WTC11 (cell line): ENCODE results near the gene TMC7.
"Not testable (repeated sequence)": the region's sequence is repeated elsewhere in the genome, so short reads cannot be mapped to it uniquely, and the experiment has no call there.

Experiments
- CREM ChIP-seq: sonication (generic); formaldehyde crosslinking; IDR thresholded peaks from 2 replicates; pipeline ENCODE4 v1.8.1; 2022; ENCODE audit warnings: mild to moderate bottlenecking, missing genetic modification reagents, moderate library complexity
- CTCF ChIP-seq: fragments of 200-600 bp; IDR thresholded peaks from 2 replicates; pipeline ENCODE4 v1.8.0; 2022; ENCODE audit warnings: antibody characterized with exemption
- EMX1 ChIP-seq: fragments of 250-450 bp; sonication (Bioruptor Pico); IDR thresholded peaks from 2 replicates; pipeline ENCODE4 v1.8.0; 2021; ENCODE audit warnings: mild to moderate bottlenecking
- ETV6 ChIP-seq: sonication (generic); formaldehyde crosslinking; IDR thresholded peaks from 2 replicates; pipeline ENCODE4 v1.8.1; 2022; ENCODE audit warnings: mild to moderate bottlenecking, missing genetic modification reagents
- NFATC4 ChIP-seq: fragments of 250-450 bp; sonication (Bioruptor Pico); IDR thresholded peaks from 2 replicates; pipeline ENCODE4 v1.9.0; 2021; ENCODE audit warnings: mild to moderate bottlenecking
- NFE2L1 ChIP-seq: sonication (generic); formaldehyde crosslinking; IDR thresholded peaks from 2 replicates; pipeline ENCODE4 v1.8.1; 2023; ENCODE audit warnings: missing genetic modification reagents
- PRRX2 ChIP-seq: fragments of 250-450 bp; sonication (Bioruptor Pico); IDR thresholded peaks from 2 replicates; pipeline ENCODE4 v1.8.0; 2021; ENCODE audit warnings: mild to moderate bottlenecking
- SP1 ChIP-seq: sonication (generic); formaldehyde crosslinking; conservative IDR thresholded peaks from 2 replicates; pipeline ENCODE4 v1.8.1; 2022; ENCODE audit warnings: missing genetic modification reagents
- STAT6 ChIP-seq: sonication (generic); formaldehyde crosslinking; conservative IDR thresholded peaks from 2 replicates; pipeline ENCODE4 v1.8.1; 2023; ENCODE audit warnings: mild to moderate bottlenecking, low read depth, missing genetic modification reagents, moderate library complexity
- ZNF512 ChIP-seq: sonication (generic); formaldehyde crosslinking; IDR thresholded peaks from 2 replicates; pipeline ENCODE4 v1.8.1; 2022; ENCODE audit warnings: missing genetic modification reagents, borderline replicate concordance
- TF ChIP-seq, protein P1 (sequence below): sonication (generic); formaldehyde crosslinking; IDR thresholded peaks from 2 replicates; pipeline ENCODE4 v1.8.0; 2022; ENCODE audit warnings: mild to moderate bottlenecking, missing genetic modification reagents
- TF ChIP-seq, protein P2 (sequence below): sonication (generic); formaldehyde crosslinking; IDR thresholded peaks from 2 replicates; pipeline ENCODE4 v1.8.0; 2022; ENCODE audit warnings: mild to moderate bottlenecking, missing genetic modification reagents

- TF ChIP-seq CTCF; ZNF512 (CRISPR knock-in tag); ETV6 (CRISPR knock-in tag); NFE2L1; EMX1; SP1 (CRISPR knock-in tag); STAT6; NFATC4; CREM (CRISPR knock-in tag); PRRX2 (CRISPR knock-in tag): not testable (repeated sequence)
- TF ChIP-seq, protein P1, sequence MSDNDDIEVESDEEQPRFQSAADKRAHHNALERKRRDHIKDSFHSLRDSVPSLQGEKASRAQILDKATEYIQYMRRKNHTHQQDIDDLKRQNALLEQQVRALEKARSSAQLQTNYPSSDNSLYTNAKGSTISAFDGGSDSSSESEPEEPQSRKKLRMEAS (CRISPR knock-in tag): not testable (repeated sequence)
- TF ChIP-seq, protein P2, sequence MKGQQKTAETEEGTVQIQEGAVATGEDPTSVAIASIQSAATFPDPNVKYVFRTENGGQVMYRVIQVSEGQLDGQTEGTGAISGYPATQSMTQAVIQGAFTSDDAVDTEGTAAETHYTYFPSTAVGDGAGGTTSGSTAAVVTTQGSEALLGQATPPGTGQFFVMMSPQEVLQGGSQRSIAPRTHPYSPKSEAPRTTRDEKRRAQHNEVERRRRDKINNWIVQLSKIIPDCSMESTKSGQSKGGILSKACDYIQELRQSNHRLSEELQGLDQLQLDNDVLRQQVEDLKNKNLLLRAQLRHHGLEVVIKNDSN (CRISPR knock-in tag): not testable (repeated sequence)
These were observed 1.5 kb downstream of the TMC7 start for GRCh38 chr16:18985256-18985655.
